ENCODE results near the gene HIF3A. TPM values are rescaled to one million over a fixed set of nuclear protein-coding genes. Genes with fewer than 3 reads are reported as not detected.

Gene HIF3A
- total and polyA plus RNA-seq, 2 experiments from 2014 or later: 122 to 163 TPM

GRCh38 chr19:46381346-46381745, 84.5 kb downstream of the HIF3A start:
- H3K36me3 ChIP-seq: peaks cover 32% of the 10 kb centered on the region
- TF ChIP-seq CTCF (IDR thresholded peaks at IDR 0.05; ENCODE audit: low read depth, low read length): no peak
- no peak for DNase-seq (ENCODE audit: low read depth in 1 of 2, low spot score in 1 of 2)

DNA sequence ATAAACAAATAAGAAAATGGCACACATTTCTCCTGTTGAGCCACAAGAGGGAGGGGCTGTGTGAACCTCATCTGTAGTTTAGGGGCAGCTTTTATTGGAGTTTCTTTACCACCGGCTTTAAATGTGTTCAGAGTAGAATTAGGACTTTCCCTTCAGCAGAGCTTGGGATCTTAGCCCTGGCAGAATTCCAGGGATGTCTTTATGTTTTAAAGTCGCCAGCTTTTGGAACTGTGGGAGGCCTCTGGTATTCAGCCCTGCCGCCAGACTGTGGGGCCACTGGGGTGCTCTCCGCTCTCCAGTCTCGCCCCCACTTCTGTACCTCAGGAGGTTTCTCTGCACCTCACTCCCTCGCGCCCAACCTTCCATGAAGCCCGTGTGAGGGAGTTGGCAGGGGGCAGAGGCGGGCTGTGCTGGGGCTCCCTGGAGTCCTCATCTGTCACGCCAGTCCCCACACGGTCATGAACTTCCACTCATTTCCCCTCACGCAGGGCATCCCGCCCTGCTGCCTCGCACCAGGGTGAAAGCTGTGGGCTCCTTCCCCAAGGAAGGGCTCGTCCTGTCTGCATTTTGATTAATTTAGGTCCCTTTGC, 85.0 kb downstream of the HIF3A start:
- Histone ChIP-seq H3K4me3 (no peak overlapping the region), H3K4me1 (ENCODE audit: low read depth) (peaks cover 9% of the 10 kb centered on the region), H3K27me3 (no peaks in the 10 kb centered on the region), H3K36me3 (peaks cover 28% of the 10 kb centered on the region), H3K27ac (no peak overlapping the region), H3K9me3 (ENCODE audit: low read depth) (no peaks in the 10 kb centered on the region)
- DNase-seq (ENCODE audit: low read depth in 1 of 2, low spot score in 1 of 2): no peak
- no peak for TF ChIP-seq CTCF (IDR thresholded peaks at IDR 0.05; ENCODE audit: low read depth, low read length)

More at GRCh38 chr19:46381346-46381745, 84.5 kb downstream of the HIF3A start:
- H3K27ac ChIP-seq: no peak overlapping the region
- peaks cover 9% of the 10 kb centered on the region for H3K4me1 ChIP-seq (ENCODE audit: low read depth)
- H3K27me3 ChIP-seq: no peaks in the 10 kb centered on the region
- no peaks in the 10 kb centered on the region for H3K9me3 ChIP-seq (ENCODE audit: low read depth)
- H3K4me3 ChIP-seq: no peak overlapping the region

GRCh38 chr19:46383171-46383815, 86.5 kb downstream of the HIF3A start:
- Histone ChIP-seq H3K4me1 (ENCODE audit: low read depth) (peaks cover 4% of the 10 kb centered on the region), H3K27me3 (no peaks in the 10 kb centered on the region), H3K9me3 (ENCODE audit: low read depth) (no peaks in the 10 kb centered on the region), H3K36me3 (peaks cover 31% of the 10 kb centered on the region), H3K4me3 (no peak overlapping the region), H3K27ac (no peak overlapping the region)
- DNase-seq (ENCODE audit: low read depth in 1 of 2, low spot score in 1 of 2): no peak
- no peak for TF ChIP-seq CTCF (IDR thresholded peaks at IDR 0.05; ENCODE audit: low read depth, low read length)

DNA sequence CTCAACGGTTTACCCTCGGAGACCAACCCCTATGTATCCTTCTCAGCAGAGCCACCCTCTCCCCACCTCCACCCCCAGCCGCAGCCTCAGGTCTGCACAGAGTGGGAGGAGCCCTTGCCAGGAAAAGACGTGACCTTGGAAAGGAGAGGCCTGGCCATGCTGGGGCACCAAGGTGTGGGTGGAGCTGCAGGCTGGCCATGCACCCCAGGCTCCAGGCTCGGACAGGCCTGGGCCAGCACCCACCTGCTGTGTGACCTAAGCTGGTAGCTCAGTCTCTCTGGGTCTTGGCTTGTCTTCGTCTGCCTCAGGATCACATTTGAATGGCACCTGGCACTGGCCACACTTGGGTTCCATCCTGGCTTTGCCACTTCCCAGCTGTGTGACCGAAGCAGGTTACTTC, 87.0 kb downstream of the HIF3A start:
- Histone ChIP-seq H3K4me1 (ENCODE audit: low read depth) (no peaks in the 10 kb centered on the region), H3K9me3 (ENCODE audit: low read depth) (no peaks in the 10 kb centered on the region), H3K27ac (no peak overlapping the region), H3K27me3 (no peaks in the 10 kb centered on the region), H3K4me3 (no peak overlapping the region), H3K36me3 (peaks cover 37% of the 10 kb centered on the region)
- no peak for TF ChIP-seq CTCF (IDR thresholded peaks at IDR 0.05; ENCODE audit: low read depth, low read length)
- no peak for DNase-seq (ENCODE audit: low read depth in 1 of 2, low spot score in 1 of 2)

DNA sequence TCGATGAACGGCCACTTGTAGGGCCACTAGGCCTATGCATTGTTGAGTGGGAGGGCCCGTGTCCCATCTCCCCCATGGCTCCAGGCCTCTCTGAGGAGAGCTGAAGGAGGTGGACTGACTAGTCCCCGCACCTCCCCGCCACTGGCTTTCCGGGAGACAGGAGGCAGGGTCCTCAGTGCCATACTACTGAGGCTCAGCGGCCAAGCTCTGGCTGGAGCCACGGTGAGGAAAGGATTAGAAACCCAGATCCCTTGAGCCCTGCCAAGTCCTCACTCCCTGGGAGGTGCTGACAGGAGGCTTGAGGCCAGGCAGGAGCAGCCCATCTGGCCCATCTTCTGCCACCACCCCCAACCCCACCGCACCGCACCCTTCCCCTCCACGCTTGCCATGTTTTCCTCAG, 87.6 kb downstream of the HIF3A start:
- TF ChIP-seq CTCF (IDR thresholded peaks at IDR 0.05; ENCODE audit: low read depth, low read length): no peak
- Histone ChIP-seq H3K9me3 (ENCODE audit: low read depth) (no peaks in the 10 kb centered on the region), H3K27ac (no peak overlapping the region), H3K4me1 (ENCODE audit: low read depth) (no peaks in the 10 kb centered on the region), H3K27me3 (no peaks in the 10 kb centered on the region), H3K36me3 (peaks cover 39% of the 10 kb centered on the region), H3K4me3 (no peak overlapping the region)
- no peak for DNase-seq (ENCODE audit: low read depth in 1 of 2, low spot score in 1 of 2)

Measured in cardiac muscle cell (in vitro differentiated cells and primary cell).